Measurements from ENCODE around the gene TUBE1.

TUBE1 gene

GRCh38 chr6:112036088-112036637, 51.1 kb downstream of the TUBE1 start:
- DNase-seq (ENCODE audit: low spot score), result no peak

- DNase-seq (ENCODE audit: low spot score), result no peak
Observed at GRCh38 chr6:112034616-112034995, 52.7 kb downstream of the TUBE1 start.

- no peak for DNase-seq (ENCODE audit: low spot score)
Observed at GRCh38 chr6:112033791-112034615, 53.3 kb downstream of the TUBE1 start.

GRCh38 chr6:112032728-112033127, 54.6 kb downstream of the TUBE1 start:
- DNase-seq (ENCODE audit: low spot score), result no peak

- no peak for DNase-seq (ENCODE audit: low spot score)
Observed at GRCh38 chr6:112031960-112032359, 55.3 kb downstream of the TUBE1 start.

GRCh38 chr6:112030961-112031660, 56.2 kb downstream of the TUBE1 start:
- no peak for DNase-seq (ENCODE audit: low spot score)

- no peak for DNase-seq (ENCODE audit: low spot score)
Observed at GRCh38 chr6:112030206-112030960, 56.9 kb downstream of the TUBE1 start.

- peak; percentile 25 for DNase-seq (ENCODE audit: low spot score)
Observed at GRCh38 chr6:112029045-112029822, 58.0 kb downstream of the TUBE1 start.

- no peak for DNase-seq (ENCODE audit: low spot score)
Observed at GRCh38 chr6:112027942-112028674, 59.2 kb downstream of the TUBE1 start.

GRCh38 chr6:112026933-112027332, 60.3 kb downstream of the TUBE1 start:
- DNase-seq (ENCODE audit: low spot score), result no peak

GRCh38 chr6:112024464-112024863, 62.8 kb downstream of the TUBE1 start:
- no peak for DNase-seq (ENCODE audit: low spot score)

- no peak for DNase-seq (ENCODE audit: low spot score)
Observed at GRCh38 chr6:112022749-112023148, 64.5 kb downstream of the TUBE1 start.

- DNase-seq (ENCODE audit: low spot score), result no peak
Observed at GRCh38 chr6:112021691-112022310, 65.5 kb downstream of the TUBE1 start.
